Stimulated activated CD8-positive, alpha-beta memory T cell treated with anti-CD3 and anti-CD28 coated beads, Interleukin-4, amount 100 ng/mL, for 1 hour (primary cell): Measurements from ENCODE around the gene DGKH.

Experiments used
- DNase-seq, 2 donors: peaks; one replicate each; pipeline ENCODE4 v3.0.0-alpha.2; 2020; ENCODE audit warnings: low read depth in 2 of 2, low spot score in 1 of 2

Gene DGKH

GRCh38 chr13:42272115-42272803 lies 223.8 kb downstream of the DGKH start, which contains the start of gene AKAP11:
AKAP11 (plus strand) TSS chr13:42272152; CDS start chr13:42286349, 14,197 bp downstream.
- peak; percentile 15 to 24 for DNase-seq

- no peak for DNase-seq
Measured at GRCh38 chr13:42272804-42273175, 224.3 kb downstream of the DGKH start.

- DNase-seq = no peak
Measured at GRCh38 chr13:42274386-42275097, 226.1 kb downstream of the DGKH start.

GRCh38 chr13:42275098-42275471 lies 226.6 kb downstream of the DGKH start:
- DNase-seq = no peak

GRCh38 chr13:42275506-42275905 lies 227.1 kb downstream of the DGKH start:
- DNase-seq = no peak

- no peak for DNase-seq
Measured at GRCh38 chr13:42276683-42277082, 228.2 kb downstream of the DGKH start.

- DNase-seq = no peak
Measured at GRCh38 chr13:42277618-42278276, 229.3 kb downstream of the DGKH start.

- no peak for DNase-seq
Measured at GRCh38 chr13:42279080-42279479, 230.6 kb downstream of the DGKH start.

GRCh38 chr13:42279986-42280385 lies 231.5 kb downstream of the DGKH start:
- no peak for DNase-seq

GRCh38 chr13:42280537-42280936 lies 232.1 kb downstream of the DGKH start:
- no peak for DNase-seq

- DNase-seq = no peak
Measured at GRCh38 chr13:42283574-42283973, 235.1 kb downstream of the DGKH start.

GRCh38 chr13:42284068-42284467 lies 235.6 kb downstream of the DGKH start:
- no peak for DNase-seq
